ENCODE results near the gene CPZ. TPM values are rescaled to one million over a fixed set of nuclear protein-coding genes. Genes with fewer than 3 reads are reported as not detected.

Gene CPZ
- total RNA-seq, 1 donor from 2014 or later, result 32.8 TPM

DNA sequence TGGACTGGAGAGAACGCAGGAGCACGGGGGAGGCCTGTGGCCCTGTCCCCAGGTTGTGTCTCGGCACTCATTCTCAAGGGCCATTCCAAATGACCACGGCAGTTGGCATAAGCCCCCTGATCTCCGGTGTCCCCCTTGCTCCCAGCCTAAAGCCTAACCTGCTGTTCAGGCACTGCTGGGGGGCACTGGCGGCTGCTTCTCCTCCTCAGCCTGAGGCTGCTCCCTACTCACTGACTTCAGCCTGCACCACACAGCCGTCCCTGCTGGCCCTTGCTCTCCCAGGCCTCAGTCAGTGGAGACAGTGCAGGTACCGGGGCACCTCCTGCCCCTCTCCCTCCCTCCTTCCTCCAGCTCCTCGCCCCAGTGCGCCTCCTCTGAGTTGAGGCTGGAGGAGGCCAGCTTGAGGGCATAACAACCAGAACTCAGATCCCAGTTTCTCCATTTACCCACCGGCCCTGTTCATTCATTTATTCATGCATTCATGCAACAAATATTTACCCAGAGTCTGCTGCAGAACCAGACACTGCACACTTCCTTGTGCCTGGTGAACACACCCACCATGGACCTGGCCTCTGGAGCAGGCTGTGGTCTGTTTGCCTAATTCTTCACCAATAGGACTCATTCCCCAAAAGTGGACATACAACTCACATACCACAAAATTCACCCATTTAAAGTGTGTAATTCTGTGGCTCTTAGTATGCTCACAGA, 65.0 kb downstream of the CPZ start:
- Mint-ChIP-seq H3K36me3 (no peaks in the 10 kb centered on the region), H3K27me3 (ENCODE audit: low read depth) (peaks cover 55% of the 10 kb centered on the region), H3K4me1 (no peaks in the 10 kb centered on the region), H3K27ac (no peak overlapping the region), H3K9me3 (peaks cover 4% of the 10 kb centered on the region), H3K4me3 (no peak overlapping the region)
- DNase-seq (ENCODE audit: low spot score in 2 of 2, unreplicated experiment in 2 of 2), result peak; percentile 9 to 33
- TF ChIP-seq, protein P1, sequence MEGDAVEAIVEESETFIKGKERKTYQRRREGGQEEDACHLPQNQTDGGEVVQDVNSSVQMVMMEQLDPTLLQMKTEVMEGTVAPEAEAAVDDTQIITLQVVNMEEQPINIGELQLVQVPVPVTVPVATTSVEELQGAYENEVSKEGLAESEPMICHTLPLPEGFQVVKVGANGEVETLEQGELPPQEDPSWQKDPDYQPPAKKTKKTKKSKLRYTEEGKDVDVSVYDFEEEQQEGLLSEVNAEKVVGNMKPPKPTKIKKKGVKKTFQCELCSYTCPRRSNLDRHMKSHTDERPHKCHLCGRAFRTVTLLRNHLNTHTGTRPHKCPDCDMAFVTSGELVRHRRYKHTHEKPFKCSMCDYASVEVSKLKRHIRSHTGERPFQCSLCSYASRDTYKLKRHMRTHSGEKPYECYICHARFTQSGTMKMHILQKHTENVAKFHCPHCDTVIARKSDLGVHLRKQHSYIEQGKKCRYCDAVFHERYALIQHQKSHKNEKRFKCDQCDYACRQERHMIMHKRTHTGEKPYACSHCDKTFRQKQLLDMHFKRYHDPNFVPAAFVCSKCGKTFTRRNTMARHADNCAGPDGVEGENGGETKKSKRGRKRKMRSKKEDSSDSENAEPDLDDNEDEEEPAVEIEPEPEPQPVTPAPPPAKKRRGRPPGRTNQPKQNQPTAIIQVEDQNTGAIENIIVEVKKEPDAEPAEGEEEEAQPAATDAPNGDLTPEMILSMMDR (IDR thresholded peaks at IDR 0.05; ENCODE audit: unreplicated experiment), result no peak

DNA sequence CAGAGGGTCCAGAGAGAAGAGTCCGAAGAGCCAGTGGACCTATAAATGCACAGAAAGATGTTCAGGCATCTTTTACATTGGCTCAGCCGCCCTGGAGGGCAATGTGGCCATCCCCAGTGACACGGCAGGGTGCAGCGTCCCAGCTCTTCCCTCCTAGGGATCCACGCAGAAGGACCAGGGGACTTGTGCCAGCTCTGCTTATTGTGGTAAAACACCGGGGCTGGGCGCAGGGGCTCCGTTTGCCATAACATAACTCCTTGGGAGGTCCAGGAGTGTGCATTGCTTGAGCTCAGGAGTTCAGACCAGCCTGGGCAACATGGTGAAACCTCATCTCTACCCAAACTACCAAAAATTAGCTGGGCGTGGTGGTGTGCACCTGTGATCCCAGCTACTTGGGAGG, 70.2 kb downstream of the CPZ start:
- H3K9me3 Mint-ChIP-seq, result no peaks in the 10 kb centered on the region
- no peak for DNase-seq (ENCODE audit: low spot score in 2 of 2, unreplicated experiment in 2 of 2)
- H3K4me1 Mint-ChIP-seq, result no peaks in the 10 kb centered on the region
- H3K36me3 Mint-ChIP-seq, result no peaks in the 10 kb centered on the region
- no peak overlapping the region for H3K27ac Mint-ChIP-seq
- peaks cover 67% of the 10 kb centered on the region for H3K27me3 Mint-ChIP-seq (ENCODE audit: low read depth)
- H3K4me3 Mint-ChIP-seq, result no peak overlapping the region
- TF ChIP-seq, protein P1 (IDR thresholded peaks at IDR 0.05; ENCODE audit: unreplicated experiment), result no peak

DNA sequence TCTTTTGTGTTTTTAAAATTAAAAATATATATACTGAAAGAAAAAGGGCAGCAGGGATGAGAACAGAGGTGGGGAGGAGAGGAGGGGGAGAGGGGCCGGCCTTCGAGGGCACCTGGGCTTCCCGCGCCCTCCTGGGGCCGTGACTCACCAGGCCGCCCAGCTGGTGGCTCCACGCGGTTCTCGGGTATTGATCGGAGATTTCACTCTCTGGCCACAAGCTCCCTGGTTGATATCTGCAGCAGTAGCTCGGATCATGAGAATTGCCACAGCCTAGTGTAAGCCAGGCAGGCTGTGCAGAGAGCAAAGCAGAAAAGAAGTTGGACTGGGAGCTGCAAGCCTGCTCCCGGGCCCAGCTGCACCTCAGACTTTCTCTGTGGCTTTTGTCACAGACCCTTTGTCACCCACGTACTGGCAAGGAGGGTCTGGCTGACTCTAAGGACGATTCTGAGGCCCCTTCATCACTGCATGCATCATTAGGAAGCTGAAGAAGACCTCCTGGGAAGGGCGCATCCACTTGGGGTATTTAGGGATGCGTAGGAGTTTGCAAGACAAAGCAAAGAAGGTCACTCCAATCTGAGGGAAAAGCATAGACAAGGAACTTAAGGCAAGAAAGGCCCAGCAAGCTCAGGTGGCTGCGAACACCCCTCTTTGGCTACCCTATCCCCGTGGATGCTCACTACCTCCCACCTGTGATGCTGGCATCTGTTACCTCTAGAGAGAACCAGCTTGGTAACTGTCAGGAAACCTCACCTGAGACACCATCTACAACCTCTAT, 71.7 kb downstream of the CPZ start:
- no peak overlapping the region for H3K27ac Mint-ChIP-seq
- TF ChIP-seq, protein P1 (IDR thresholded peaks at IDR 0.05; ENCODE audit: unreplicated experiment), result no peak
- peaks cover 5% of the 10 kb centered on the region for H3K9me3 Mint-ChIP-seq
- no peaks in the 10 kb centered on the region for H3K36me3 Mint-ChIP-seq
- no peak overlapping the region for H3K4me3 Mint-ChIP-seq
- H3K27me3 Mint-ChIP-seq (ENCODE audit: low read depth), result peaks cover 68% of the 10 kb centered on the region
- no peaks in the 10 kb centered on the region for H3K4me1 Mint-ChIP-seq
- peak in 1 of 2 experiments; percentile 15 for DNase-seq (ENCODE audit: low spot score in 2 of 2, unreplicated experiment in 2 of 2)

DNA sequence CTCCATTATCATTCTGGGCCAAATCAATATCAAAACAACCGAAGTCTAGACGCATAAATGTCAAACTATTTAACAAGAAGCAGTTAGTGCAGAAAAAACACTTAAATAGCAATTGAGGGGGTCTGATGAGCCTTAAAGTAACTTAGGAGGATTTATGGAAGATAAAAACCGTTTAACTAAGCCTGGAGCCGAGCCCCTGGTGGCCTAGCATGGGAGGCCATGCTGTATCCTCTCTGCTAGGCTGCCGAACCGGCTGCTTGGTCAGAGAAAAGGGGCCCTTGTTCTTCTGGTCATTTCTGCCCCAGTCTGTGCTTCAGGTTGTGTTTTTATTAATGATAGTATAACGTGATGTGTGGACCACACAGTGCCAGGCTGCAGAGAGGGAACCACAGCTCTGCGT, 72.4 kb downstream of the CPZ start:
- no peak for DNase-seq (ENCODE audit: low spot score in 2 of 2, unreplicated experiment in 2 of 2)
- Mint-ChIP-seq H3K27me3 (ENCODE audit: low read depth) (peaks cover 74% of the 10 kb centered on the region), H3K36me3 (no peaks in the 10 kb centered on the region), H3K9me3 (peaks cover 5% of the 10 kb centered on the region), H3K4me3 (no peak overlapping the region), H3K4me1 (no peaks in the 10 kb centered on the region), H3K27ac (no peak overlapping the region)
- TF ChIP-seq, protein P1 (IDR thresholded peaks at IDR 0.05; ENCODE audit: unreplicated experiment), result no peak

DNA sequence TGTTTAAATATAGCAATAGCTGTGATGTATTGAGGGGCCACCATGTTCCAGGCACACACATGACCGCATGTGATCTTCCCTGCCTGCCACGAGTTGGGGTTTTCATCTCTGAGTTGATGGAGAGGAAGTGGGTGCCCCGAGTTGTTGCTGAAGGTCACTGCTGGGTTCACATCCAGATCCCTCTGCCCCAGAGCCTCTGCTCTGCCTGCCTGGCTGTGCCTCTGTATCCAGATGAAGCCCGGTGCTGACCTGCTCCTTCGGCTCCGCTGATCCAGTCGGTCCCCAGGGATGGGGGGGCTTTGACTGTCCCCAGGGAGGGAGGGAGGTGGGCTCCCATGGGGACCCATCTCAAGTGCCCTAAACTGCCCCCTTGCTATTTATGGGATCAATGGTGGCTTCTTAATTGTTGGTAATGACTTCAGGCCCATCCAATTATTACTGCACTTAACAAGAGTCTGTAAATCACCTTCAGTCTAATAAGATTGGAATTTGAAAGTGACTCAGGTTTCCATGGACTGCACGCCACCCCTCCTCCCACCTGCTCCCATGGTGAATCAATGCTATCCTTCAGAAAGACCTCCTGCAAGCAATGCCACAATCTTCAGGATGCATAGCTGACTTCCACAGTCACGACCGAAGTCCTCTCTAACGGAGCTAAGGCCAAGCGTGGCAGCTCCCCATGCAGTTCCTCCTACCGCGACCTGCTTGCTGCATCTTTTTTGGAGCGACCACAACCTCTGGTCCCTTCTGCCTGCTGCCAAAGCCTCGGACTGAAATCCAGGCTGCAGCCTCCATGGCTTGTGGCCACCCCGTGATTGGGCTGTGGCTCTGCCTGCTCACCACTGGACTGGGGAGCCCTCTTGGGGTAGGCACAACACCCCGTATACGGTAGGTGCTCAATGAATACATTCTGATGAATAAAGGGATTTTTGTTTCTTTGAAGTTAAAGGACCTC, 73.1 kb downstream of the CPZ start:
- TF ChIP-seq, protein P1 (IDR thresholded peaks at IDR 0.05; ENCODE audit: unreplicated experiment), result no peak
- peaks cover 75% of the 10 kb centered on the region for H3K27me3 Mint-ChIP-seq (ENCODE audit: low read depth)
- H3K4me1 Mint-ChIP-seq, result no peaks in the 10 kb centered on the region
- no peak overlapping the region for H3K4me3 Mint-ChIP-seq
- no peaks in the 10 kb centered on the region for H3K36me3 Mint-ChIP-seq
- no peak overlapping the region for H3K27ac Mint-ChIP-seq
- peaks cover 5% of the 10 kb centered on the region for H3K9me3 Mint-ChIP-seq
- DNase-seq (ENCODE audit: low spot score in 2 of 2, unreplicated experiment in 2 of 2), result peak in 1 of 2 experiments; percentile 17
